Rectal smooth muscle tissue (tissue), 1 donor: ENCODE results near the gene SDF4.
A peak's percentile ranks its signal among the peaks of the same experiment; 100 is the strongest.

Experiments used
- H3K27ac ChIP-seq: one replicate; pipeline ENCODE4 v1.7.0; 2013; ENCODE audit warnings: low read depth, low read length, inconsistent platforms
- H3K27me3 ChIP-seq: one replicate; pipeline ENCODE4 v1.7.0; 2013; ENCODE audit warnings: low read length; ENCODE audit not compliant: control insufficient read depth, insufficient read depth
- H3K36me3 ChIP-seq: one replicate; pipeline ENCODE4 v1.7.0; 2013; ENCODE audit warnings: low read length; ENCODE audit not compliant: control insufficient read depth, insufficient read depth
- H3K4me1 ChIP-seq: one replicate; pipeline ENCODE4 v1.7.0; 2013; ENCODE audit warnings: low read length; ENCODE audit not compliant: control insufficient read depth, insufficient read depth
- H3K4me3 ChIP-seq: one replicate; pipeline ENCODE4 v1.7.0; 2013; ENCODE audit warnings: low read length
- H3K9ac ChIP-seq: one replicate; pipeline ENCODE4 v1.7.0; 2013; ENCODE audit warnings: low read length

The SDF4 gene

GRCh38 chr1:1216770-1217620 is 14.8 kb downstream of the SDF4 start:
- H3K27me3 ChIP-seq: peaks cover 2% of the 10 kb centered on the region
- no peak overlapping the region for H3K4me3 ChIP-seq
- no peak overlapping the region for H3K9ac ChIP-seq
- H3K36me3 ChIP-seq: peaks cover 23% of the 10 kb centered on the region
- no peak overlapping the region for H3K27ac ChIP-seq
- no peaks in the 10 kb centered on the region for H3K4me1 ChIP-seq

GRCh38 chr1:1215881-1216605 is 15.8 kb downstream of the SDF4 start:
- H3K36me3 ChIP-seq: peaks cover 21% of the 10 kb centered on the region
- H3K27ac ChIP-seq: no peak overlapping the region
- H3K9ac ChIP-seq: no peak overlapping the region
- H3K4me1 ChIP-seq: no peaks in the 10 kb centered on the region
- no peak overlapping the region for H3K4me3 ChIP-seq
- H3K27me3 ChIP-seq: peaks cover 2% of the 10 kb centered on the region

- H3K36me3 ChIP-seq: peaks cover 17% of the 10 kb centered on the region
- H3K27ac ChIP-seq: no peak overlapping the region
- H3K4me1 ChIP-seq: no peaks in the 10 kb centered on the region
- no peak overlapping the region for H3K9ac ChIP-seq
- H3K27me3 ChIP-seq: peaks cover 2% of the 10 kb centered on the region
- H3K4me3 ChIP-seq: no peak overlapping the region
These were observed 16.6 kb downstream of the SDF4 start for GRCh38 chr1:1215080-1215676.

- Histone ChIP-seq H3K9ac (no peak within 1 kb of the TSS), H3K27me3 (peaks cover 2% of the 10 kb centered on the region), H3K27ac (no peak within 1 kb of the TSS), H3K36me3 (peaks cover 12% of the 10 kb centered on the region), H3K4me3 (peak within 1 kb of the TSS; percentile 8), H3K4me1 (no peaks in the 10 kb centered on the region)
These were observed 18.2 kb downstream of the SDF4 start, which contains the start of gene TNFRSF4 for GRCh38 chr1:1213345-1214265. TNFRSF4 (minus strand) TSS chr1:1214153; CDS start chr1:1214127, 26 bp downstream.

- no peak overlapping the region for H3K9ac ChIP-seq
- H3K4me1 ChIP-seq: peaks cover 3% of the 10 kb centered on the region
- H3K36me3 ChIP-seq: peaks cover 8% of the 10 kb centered on the region
- peak overlapping the region; percentile 41 for H3K4me3 ChIP-seq
- no peak overlapping the region for H3K27ac ChIP-seq
- peaks cover 2% of the 10 kb centered on the region for H3K27me3 ChIP-seq
These were observed 18.9 kb downstream of the SDF4 start for GRCh38 chr1:1212780-1213344.

GRCh38 chr1:1211541-1212441 is 20.0 kb downstream of the SDF4 start:
- Histone ChIP-seq H3K4me1 (peaks cover 3% of the 10 kb centered on the region), H3K4me3 (no peak overlapping the region), H3K27ac (no peak overlapping the region), H3K27me3 (peaks cover 7% of the 10 kb centered on the region), H3K36me3 (peaks cover 8% of the 10 kb centered on the region), H3K9ac (no peak overlapping the region)

GRCh38 chr1:1210726-1211540 is 20.9 kb downstream of the SDF4 start:
- H3K4me1 ChIP-seq: peaks cover 5% of the 10 kb centered on the region
- H3K27ac ChIP-seq: no peak overlapping the region
- H3K27me3 ChIP-seq: peaks cover 15% of the 10 kb centered on the region
- no peak overlapping the region for H3K9ac ChIP-seq
- H3K36me3 ChIP-seq: peaks cover 3% of the 10 kb centered on the region
- H3K4me3 ChIP-seq: no peak overlapping the region

- H3K36me3 ChIP-seq: no peaks in the 10 kb centered on the region
- no peak overlapping the region for H3K27ac ChIP-seq
- peaks cover 26% of the 10 kb centered on the region for H3K27me3 ChIP-seq
- H3K4me3 ChIP-seq: peak overlapping the region; percentile 32
- peaks cover 5% of the 10 kb centered on the region for H3K4me1 ChIP-seq
- no peak overlapping the region for H3K9ac ChIP-seq
These were observed 22.9 kb downstream of the SDF4 start for GRCh38 chr1:1208713-1209433.

- H3K27ac ChIP-seq: no peak overlapping the region
- H3K27me3 ChIP-seq: peaks cover 24% of the 10 kb centered on the region
These were observed 24.3 kb downstream of the SDF4 start for GRCh38 chr1:1207571-1207892.

GRCh38 chr1:1206966-1207531 is 24.8 kb downstream of the SDF4 start:
- Histone ChIP-seq H3K4me1 (peaks cover 5% of the 10 kb centered on the region), H3K36me3 (no peaks in the 10 kb centered on the region), H3K27ac (no peak overlapping the region), H3K27me3 (peaks cover 24% of the 10 kb centered on the region), H3K9ac (no peak overlapping the region), H3K4me3 (no peak overlapping the region)

More at GRCh38 chr1:1207571-1207892, 24.3 kb downstream of the SDF4 start:
- Histone ChIP-seq H3K4me1 (peaks cover 5% of the 10 kb centered on the region), H3K36me3 (no peaks in the 10 kb centered on the region), H3K9ac (no peak overlapping the region), H3K4me3 (no peak overlapping the region)
